ENCODE data around the gene RIBC2.

Gene RIBC2

DNA sequence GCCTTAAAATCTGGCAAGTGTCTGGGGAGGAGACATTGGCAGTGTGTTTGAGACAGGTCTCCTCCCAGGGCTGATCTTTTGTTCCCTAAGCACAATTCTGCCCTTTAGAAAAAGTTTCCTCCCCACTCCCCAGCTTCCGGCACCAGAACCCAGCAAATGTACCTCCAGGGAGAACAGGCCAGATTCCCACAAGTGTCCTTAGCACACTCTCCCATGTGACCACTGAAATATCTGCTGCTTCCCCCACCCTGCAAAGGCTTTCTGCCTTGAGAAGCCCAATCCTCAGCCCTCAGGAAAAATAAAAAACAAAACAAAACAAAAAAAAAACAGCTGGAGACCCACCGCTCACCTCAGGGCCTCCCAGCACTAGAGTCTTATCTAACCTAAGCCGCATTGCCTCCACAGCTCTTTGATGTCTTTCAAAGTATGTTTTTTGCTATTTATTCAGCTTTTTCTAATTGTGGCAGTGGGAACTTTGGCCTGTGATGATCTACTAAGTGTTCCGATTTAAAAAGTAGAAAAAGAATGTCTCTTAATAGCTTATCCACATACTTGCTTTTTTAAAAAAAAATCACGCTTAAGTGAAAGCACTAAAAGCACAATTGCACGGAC lies 60.2 kb downstream of the RIBC2 start:
- Histone ChIP-seq H2AFZ (ENCODE audit: low read length) (no peak overlapping the region), H3K4me1 (ENCODE audit: insufficient read depth, low read length, poor library complexity, severe bottlenecking) (no peaks in the 10 kb centered on the region), H4K20me1 (ENCODE audit: insufficient read depth, low read length, poor library complexity, severe bottlenecking) (no peaks in the 10 kb centered on the region), H3K27me3 (ENCODE audit: insufficient read depth, low read length, poor library complexity, severe bottlenecking) (no peaks in the 10 kb centered on the region), H3K4me2 (ENCODE audit: low read depth, low read length, poor library complexity, severe bottlenecking) (no peak overlapping the region), H3F3A (ENCODE audit: low read depth) (no peaks in the 10 kb centered on the region), H3K9me3 (ENCODE audit: insufficient read depth, low read depth, low read length) (no peaks in the 10 kb centered on the region), H3K4me3 (ENCODE audit: low read length, poor library complexity, severe bottlenecking) (no peak overlapping the region), H3K79me2 (ENCODE audit: insufficient read depth, low read length) (no peaks in the 10 kb centered on the region), H3K9me2 (replicated peaks; ENCODE audit: low read depth, low read length) (no peaks in the 10 kb centered on the region), H3K36me3 (ENCODE audit: insufficient read depth, low read length) (no peaks in the 10 kb centered on the region), H3K9ac (ENCODE audit: low read depth, low read length, poor library complexity, severe bottlenecking) (no peak overlapping the region)
- TF ChIP-seq EZH2phosphoT487 (IDR thresholded peaks at IDR 0.05; ENCODE audit: borderline replicate concordance): no peak
- TF ChIP-seq, protein P1, sequence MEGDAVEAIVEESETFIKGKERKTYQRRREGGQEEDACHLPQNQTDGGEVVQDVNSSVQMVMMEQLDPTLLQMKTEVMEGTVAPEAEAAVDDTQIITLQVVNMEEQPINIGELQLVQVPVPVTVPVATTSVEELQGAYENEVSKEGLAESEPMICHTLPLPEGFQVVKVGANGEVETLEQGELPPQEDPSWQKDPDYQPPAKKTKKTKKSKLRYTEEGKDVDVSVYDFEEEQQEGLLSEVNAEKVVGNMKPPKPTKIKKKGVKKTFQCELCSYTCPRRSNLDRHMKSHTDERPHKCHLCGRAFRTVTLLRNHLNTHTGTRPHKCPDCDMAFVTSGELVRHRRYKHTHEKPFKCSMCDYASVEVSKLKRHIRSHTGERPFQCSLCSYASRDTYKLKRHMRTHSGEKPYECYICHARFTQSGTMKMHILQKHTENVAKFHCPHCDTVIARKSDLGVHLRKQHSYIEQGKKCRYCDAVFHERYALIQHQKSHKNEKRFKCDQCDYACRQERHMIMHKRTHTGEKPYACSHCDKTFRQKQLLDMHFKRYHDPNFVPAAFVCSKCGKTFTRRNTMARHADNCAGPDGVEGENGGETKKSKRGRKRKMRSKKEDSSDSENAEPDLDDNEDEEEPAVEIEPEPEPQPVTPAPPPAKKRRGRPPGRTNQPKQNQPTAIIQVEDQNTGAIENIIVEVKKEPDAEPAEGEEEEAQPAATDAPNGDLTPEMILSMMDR (conservative IDR thresholded peaks at IDR 0.05; ENCODE audit: low read length): no peak

DNA sequence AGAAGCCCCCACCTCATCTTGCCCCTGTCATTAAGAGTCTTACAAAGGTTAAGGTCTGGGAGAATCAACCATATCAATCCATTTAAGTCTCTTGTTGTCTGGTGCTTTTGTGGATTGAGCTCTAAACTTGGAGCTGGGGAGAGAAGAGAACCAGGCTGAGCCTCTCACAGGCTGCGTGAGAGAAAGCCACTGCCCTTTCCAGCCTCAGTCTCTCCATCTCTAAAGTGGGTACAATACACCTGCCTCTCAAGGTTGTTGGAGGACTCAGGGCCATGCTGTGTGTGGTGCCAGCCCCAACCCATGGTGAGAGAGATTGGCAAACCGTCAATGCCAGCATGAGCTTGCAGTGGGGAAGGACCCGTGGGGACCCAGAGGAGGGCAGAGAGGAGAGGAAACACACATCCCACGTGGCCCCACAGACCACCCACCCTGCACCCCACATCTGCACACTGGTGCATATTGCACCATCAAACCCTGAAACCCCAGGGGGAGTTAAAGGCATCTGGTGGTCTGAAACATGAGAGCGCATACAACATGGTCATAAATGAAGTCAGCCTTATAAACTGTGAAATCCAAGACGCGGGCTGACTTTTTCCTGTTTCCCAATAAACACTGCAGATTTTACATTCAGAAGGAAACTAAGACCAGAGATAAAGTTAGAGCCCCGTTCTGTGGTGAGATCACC lies 61.7 kb downstream of the RIBC2 start:
- Histone ChIP-seq H3K79me2 (ENCODE audit: insufficient read depth, low read length) (no peaks in the 10 kb centered on the region), H3K9ac (ENCODE audit: low read depth, low read length, poor library complexity, severe bottlenecking) (no peak overlapping the region), H3K27me3 (ENCODE audit: insufficient read depth, low read length, poor library complexity, severe bottlenecking) (no peaks in the 10 kb centered on the region), H3K4me3 (ENCODE audit: low read length, poor library complexity, severe bottlenecking) (no peak overlapping the region), H3K9me3 (ENCODE audit: insufficient read depth, low read depth, low read length) (no peaks in the 10 kb centered on the region), H3K4me2 (ENCODE audit: low read depth, low read length, poor library complexity, severe bottlenecking) (no peak overlapping the region), H3K36me3 (ENCODE audit: insufficient read depth, low read length) (no peaks in the 10 kb centered on the region), H3K4me1 (ENCODE audit: insufficient read depth, low read length, poor library complexity, severe bottlenecking) (no peaks in the 10 kb centered on the region), H4K20me1 (ENCODE audit: insufficient read depth, low read length, poor library complexity, severe bottlenecking) (no peaks in the 10 kb centered on the region), H2AFZ (ENCODE audit: low read length) (no peak overlapping the region), H3K9me2 (replicated peaks; ENCODE audit: low read depth, low read length) (no peaks in the 10 kb centered on the region), H3F3A (ENCODE audit: low read depth) (no peaks in the 10 kb centered on the region)
- TF ChIP-seq, protein P1 (conservative IDR thresholded peaks at IDR 0.05; ENCODE audit: low read length): no peak
- no peak for TF ChIP-seq EZH2phosphoT487 (IDR thresholded peaks at IDR 0.05; ENCODE audit: borderline replicate concordance)

DNA sequence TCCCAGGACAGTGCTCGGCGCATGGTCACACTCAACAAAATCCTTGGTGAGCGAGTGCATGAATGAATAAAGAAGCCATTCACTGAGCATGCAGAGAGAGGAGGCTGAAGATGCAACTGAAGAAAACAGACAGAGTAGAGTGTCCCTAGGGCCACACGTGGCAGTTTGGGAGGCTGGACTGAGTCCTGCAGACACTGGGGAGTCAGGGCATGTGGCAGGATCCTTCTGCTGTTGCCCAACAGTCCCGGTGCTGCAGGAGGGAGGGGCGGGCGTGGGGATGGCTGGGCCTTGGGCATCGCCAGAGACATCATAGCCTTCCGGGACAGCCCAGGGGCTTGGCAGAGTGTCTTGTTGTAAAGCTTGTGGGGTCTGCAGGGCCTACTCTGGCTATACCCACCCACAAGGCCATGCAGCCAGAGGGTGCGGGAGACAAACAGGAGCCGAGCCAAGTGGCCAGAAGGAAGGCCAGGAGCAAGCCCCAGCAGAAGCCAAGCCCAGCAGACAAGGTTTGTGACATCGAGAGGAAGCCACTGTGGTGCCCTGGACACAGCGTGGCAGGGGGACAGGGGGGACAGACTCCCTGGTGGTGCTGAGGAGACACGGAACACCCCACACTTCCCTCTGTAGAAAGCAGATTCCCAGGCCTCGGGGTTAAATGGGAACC lies 62.5 kb downstream of the RIBC2 start:
- H2AFZ ChIP-seq (ENCODE audit: low read length): no peak overlapping the region

More for the DNA sequence above, 62.5 kb downstream of the RIBC2 start:
- H3K36me3 ChIP-seq (ENCODE audit: insufficient read depth, low read length): no peaks in the 10 kb centered on the region
- H3K79me2 ChIP-seq (ENCODE audit: insufficient read depth, low read length): no peaks in the 10 kb centered on the region
- H3F3A ChIP-seq (ENCODE audit: low read depth): no peaks in the 10 kb centered on the region
- no peaks in the 10 kb centered on the region for H3K4me1 ChIP-seq (ENCODE audit: insufficient read depth, low read length, poor library complexity, severe bottlenecking)
- H3K4me3 ChIP-seq (ENCODE audit: low read length, poor library complexity, severe bottlenecking): no peak overlapping the region
- H3K27me3 ChIP-seq (ENCODE audit: insufficient read depth, low read length, poor library complexity, severe bottlenecking): no peaks in the 10 kb centered on the region
- no peak overlapping the region for H3K4me2 ChIP-seq (ENCODE audit: low read depth, low read length, poor library complexity, severe bottlenecking)
- H3K9me3 ChIP-seq (ENCODE audit: insufficient read depth, low read depth, low read length): no peaks in the 10 kb centered on the region
- no peak overlapping the region for H3K9ac ChIP-seq (ENCODE audit: low read depth, low read length, poor library complexity, severe bottlenecking)
- H4K20me1 ChIP-seq (ENCODE audit: insufficient read depth, low read length, poor library complexity, severe bottlenecking): no peaks in the 10 kb centered on the region
- no peaks in the 10 kb centered on the region for H3K9me2 ChIP-seq (replicated peaks; ENCODE audit: low read depth, low read length)
- TF ChIP-seq EZH2phosphoT487 (IDR thresholded peaks at IDR 0.05; ENCODE audit: borderline replicate concordance): no peak
- TF ChIP-seq, protein P1 (conservative IDR thresholded peaks at IDR 0.05; ENCODE audit: low read length): no peak

Measured in Loucy (cell line).